ENCODE measurements around the gene ITSN2. TPM values are rescaled to one million over a fixed set of nuclear protein-coding genes. Genes with fewer than 3 reads are reported as not detected.
A peak's percentile ranks its signal among the peaks of the same experiment; 100 is the strongest.

ITSN2 gene
- total and polyA plus RNA-seq, 4 donors = 10.1 to 32.4 (median 21.6) TPM

DNA sequence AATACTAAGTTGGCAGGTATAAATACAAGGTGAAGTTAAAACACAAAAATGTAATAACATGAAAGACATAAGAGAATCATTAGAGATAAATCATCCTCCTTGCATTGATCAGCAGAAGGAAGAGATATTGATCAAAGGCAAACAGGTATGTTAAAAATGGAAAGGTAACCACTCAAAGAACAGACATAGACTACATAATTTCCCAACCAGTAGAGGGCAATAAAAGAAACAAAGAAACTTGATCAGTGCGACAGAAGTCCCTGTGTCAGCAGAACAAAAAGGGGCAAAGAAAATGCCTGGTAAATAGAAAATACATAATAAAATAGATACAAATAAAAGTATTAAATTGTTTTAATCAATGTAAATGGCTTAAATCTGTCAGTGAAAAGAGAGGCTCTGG, 131.9 kb downstream of the ITSN2 start:
- Histone ChIP-seq H3K27ac (ENCODE audit: low read depth in 1 of 2, low read length in 2 of 2) (no peak overlapping the region), H3K4me1 (ENCODE audit: control insufficient read depth in 4 of 4, insufficient read depth in 4 of 4, low read length in 3 of 4) (no peaks in the 10 kb centered on the region), H3K4me3 (ENCODE audit: low read depth in 1 of 3, low read length in 3 of 3) (no peak overlapping the region), H3K36me3 (ENCODE audit: control insufficient read depth in 4 of 4, insufficient read depth in 3 of 4, low read depth in 1 of 4, low read length in 3 of 4) (peaks cover 0 to 7% (median 2%) of the 10 kb centered on the region in 4 donors), H3K9ac (ENCODE audit: low read depth in 1 of 2, low read length in 2 of 2) (no peak overlapping the region), H3K9me3 (ENCODE audit: control insufficient read depth in 4 of 4, low read length in 3 of 4) (no peaks in the 10 kb centered on the region), H3K27me3 (ENCODE audit: control insufficient read depth in 4 of 4, insufficient read depth in 4 of 4, low read length in 3 of 4) (no peaks in the 10 kb centered on the region)
- no peak for DNase-seq (ENCODE audit: low spot score)
- 37% methylated on average over 1 of the region's 1 CpG for whole genome bisulfite sequencing
- TF ChIP-seq TAF1 (conservative IDR thresholded peaks at IDR 0.05) = no peak
- no peak for TF ChIP-seq YY1 (IDR thresholded peaks at IDR 0.05)
- TF ChIP-seq, protein P1, sequence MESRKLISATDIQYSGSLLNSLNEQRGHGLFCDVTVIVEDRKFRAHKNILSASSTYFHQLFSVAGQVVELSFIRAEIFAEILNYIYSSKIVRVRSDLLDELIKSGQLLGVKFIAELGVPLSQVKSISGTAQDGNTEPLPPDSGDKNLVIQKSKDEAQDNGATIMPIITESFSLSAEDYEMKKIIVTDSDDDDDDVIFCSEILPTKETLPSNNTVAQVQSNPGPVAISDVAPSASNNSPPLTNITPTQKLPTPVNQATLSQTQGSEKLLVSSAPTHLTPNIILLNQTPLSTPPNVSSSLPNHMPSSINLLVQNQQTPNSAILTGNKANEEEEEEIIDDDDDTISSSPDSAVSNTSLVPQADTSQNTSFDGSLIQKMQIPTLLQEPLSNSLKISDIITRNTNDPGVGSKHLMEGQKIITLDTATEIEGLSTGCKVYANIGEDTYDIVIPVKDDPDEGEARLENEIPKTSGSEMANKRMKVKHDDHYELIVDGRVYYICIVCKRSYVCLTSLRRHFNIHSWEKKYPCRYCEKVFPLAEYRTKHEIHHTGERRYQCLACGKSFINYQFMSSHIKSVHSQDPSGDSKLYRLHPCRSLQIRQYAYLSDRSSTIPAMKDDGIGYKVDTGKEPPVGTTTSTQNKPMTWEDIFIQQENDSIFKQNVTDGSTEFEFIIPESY (IDR thresholded peaks at IDR 0.05) = no peak
- no peak for TF ChIP-seq HNF4A (conservative IDR thresholded peaks at IDR 0.05)
- TF ChIP-seq NR2F2 (IDR thresholded peaks at IDR 0.05) = no peak
- peak; percentile 70 to 79 for TF ChIP-seq RAD21 (IDR thresholded peaks at IDR 0.05)
- TF ChIP-seq JUND (IDR thresholded peaks at IDR 0.05) = no peak
- no peak for TF ChIP-seq EGR1 (IDR thresholded peaks at IDR 0.05; ENCODE audit: low read depth in 2 of 2)
- TF ChIP-seq, protein P2, sequence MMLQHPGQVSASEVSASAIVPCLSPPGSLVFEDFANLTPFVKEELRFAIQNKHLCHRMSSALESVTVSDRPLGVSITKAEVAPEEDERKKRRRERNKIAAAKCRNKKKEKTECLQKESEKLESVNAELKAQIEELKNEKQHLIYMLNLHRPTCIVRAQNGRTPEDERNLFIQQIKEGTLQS (IDR thresholded peaks at IDR 0.05) = no peak
- TF ChIP-seq SP1 (IDR thresholded peaks at IDR 0.05) = no peak
- no peak for TF ChIP-seq HNF4G (IDR thresholded peaks at IDR 0.05)
- TF ChIP-seq, protein P3, sequence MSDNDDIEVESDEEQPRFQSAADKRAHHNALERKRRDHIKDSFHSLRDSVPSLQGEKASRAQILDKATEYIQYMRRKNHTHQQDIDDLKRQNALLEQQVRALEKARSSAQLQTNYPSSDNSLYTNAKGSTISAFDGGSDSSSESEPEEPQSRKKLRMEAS (IDR thresholded peaks at IDR 0.05) = no peak
- TF ChIP-seq, protein P4, sequence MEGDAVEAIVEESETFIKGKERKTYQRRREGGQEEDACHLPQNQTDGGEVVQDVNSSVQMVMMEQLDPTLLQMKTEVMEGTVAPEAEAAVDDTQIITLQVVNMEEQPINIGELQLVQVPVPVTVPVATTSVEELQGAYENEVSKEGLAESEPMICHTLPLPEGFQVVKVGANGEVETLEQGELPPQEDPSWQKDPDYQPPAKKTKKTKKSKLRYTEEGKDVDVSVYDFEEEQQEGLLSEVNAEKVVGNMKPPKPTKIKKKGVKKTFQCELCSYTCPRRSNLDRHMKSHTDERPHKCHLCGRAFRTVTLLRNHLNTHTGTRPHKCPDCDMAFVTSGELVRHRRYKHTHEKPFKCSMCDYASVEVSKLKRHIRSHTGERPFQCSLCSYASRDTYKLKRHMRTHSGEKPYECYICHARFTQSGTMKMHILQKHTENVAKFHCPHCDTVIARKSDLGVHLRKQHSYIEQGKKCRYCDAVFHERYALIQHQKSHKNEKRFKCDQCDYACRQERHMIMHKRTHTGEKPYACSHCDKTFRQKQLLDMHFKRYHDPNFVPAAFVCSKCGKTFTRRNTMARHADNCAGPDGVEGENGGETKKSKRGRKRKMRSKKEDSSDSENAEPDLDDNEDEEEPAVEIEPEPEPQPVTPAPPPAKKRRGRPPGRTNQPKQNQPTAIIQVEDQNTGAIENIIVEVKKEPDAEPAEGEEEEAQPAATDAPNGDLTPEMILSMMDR (IDR thresholded peaks at IDR 0.05; ENCODE audit: low read depth, low read length, missing input control) = peak; percentile 32

DNA sequence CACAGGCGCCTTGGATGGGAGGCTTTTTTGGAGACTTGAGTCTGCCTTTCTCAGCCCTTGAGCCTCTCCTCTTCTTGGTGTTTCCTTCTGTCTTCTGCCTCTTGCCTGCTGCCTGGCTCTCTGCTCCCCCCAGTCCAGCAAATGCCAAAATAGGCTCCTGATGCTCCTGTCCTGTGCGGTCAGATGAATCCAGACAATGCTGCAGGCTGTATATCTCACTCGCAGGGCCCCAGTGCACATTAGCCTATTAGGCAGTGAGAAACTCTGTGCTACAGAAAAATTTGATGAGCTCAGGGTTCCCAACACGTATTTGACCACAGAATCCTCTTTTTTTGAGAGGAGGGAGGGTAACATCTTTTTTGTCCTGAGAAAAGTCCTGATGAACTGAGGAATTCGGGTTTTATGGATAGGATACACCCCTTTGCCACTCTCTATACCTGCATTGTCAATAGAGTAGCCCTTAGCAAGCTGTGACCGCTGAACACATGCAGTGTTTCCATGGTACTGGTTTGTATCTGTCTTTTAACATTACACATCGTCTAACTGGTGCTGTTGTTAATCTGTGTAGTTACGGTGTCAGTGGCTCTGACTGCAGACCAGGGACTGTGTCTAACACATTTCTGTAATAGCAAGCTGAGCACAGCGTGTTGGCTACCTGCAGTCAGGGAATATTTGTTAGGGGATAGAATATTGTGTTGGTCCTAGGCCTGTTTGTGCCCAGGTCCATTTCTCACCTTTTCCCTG, 134.7 kb downstream of the ITSN2 start:
- TF ChIP-seq SP1 (IDR thresholded peaks at IDR 0.05) = no peak
- no peak for TF ChIP-seq RAD21 (IDR thresholded peaks at IDR 0.05)
- Histone ChIP-seq H3K27me3 (ENCODE audit: control insufficient read depth in 4 of 4, insufficient read depth in 4 of 4, low read length in 3 of 4) (no peaks in the 10 kb centered on the region), H3K4me3 (ENCODE audit: low read depth in 1 of 3, low read length in 3 of 3) (no peak overlapping the region), H3K27ac (ENCODE audit: low read depth in 1 of 2, low read length in 2 of 2) (no peak overlapping the region), H3K4me1 (ENCODE audit: control insufficient read depth in 4 of 4, insufficient read depth in 4 of 4, low read length in 3 of 4) (no peaks in the 10 kb centered on the region), H3K36me3 (ENCODE audit: control insufficient read depth in 4 of 4, insufficient read depth in 3 of 4, low read depth in 1 of 4, low read length in 3 of 4) (peaks cover 0 to 8% (median 3%) of the 10 kb centered on the region in 4 donors), H3K9me3 (ENCODE audit: control insufficient read depth in 4 of 4, low read length in 3 of 4) (no peaks in the 10 kb centered on the region), H3K9ac (ENCODE audit: low read depth in 1 of 2, low read length in 2 of 2) (no peak overlapping the region)
- no peak for DNase-seq (ENCODE audit: low spot score)
- 96% methylated on average over 9 of the region's 9 CpGs for WGBS

DNA sequence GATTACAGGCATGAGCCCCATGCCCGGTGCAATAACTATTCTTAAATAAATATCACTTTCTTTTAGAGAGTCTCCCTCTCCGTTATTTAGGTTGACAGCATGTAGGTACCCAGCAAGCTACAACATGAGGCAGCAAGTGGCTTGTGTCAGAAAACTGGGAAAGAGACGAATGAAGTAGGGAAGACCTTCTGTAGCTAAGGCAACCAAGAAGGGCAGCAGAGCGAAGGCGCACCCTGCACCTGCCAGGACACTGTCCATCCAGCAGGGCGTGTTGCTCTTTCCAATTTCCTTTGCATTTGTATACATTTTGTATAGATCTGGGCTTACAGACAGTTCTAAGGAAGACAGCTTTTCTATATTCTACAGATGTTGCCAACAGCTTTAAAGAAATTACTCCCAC, 137.4 kb downstream of the ITSN2 start:
- Histone ChIP-seq H3K9me3 (ENCODE audit: control insufficient read depth in 4 of 4, low read length in 3 of 4) (no peaks in the 10 kb centered on the region), H3K36me3 (ENCODE audit: control insufficient read depth in 4 of 4, insufficient read depth in 3 of 4, low read depth in 1 of 4, low read length in 3 of 4) (peaks cover 0 to 28% (median 13%) of the 10 kb centered on the region in 4 donors), H3K27me3 (ENCODE audit: control insufficient read depth in 4 of 4, insufficient read depth in 4 of 4, low read length in 3 of 4) (no peaks in the 10 kb centered on the region), H3K4me1 (ENCODE audit: control insufficient read depth in 4 of 4, insufficient read depth in 4 of 4, low read length in 3 of 4) (no peaks in the 10 kb centered on the region), H3K9ac (ENCODE audit: low read depth in 1 of 2, low read length in 2 of 2) (no peak overlapping the region), H3K27ac (ENCODE audit: low read depth in 1 of 2, low read length in 2 of 2) (no peak overlapping the region), H3K4me3 (ENCODE audit: low read depth in 1 of 3, low read length in 3 of 3) (no peak overlapping the region)
- 80% methylated on average over 6 of the region's 6 CpGs for WGBS
- DNase-seq (ENCODE audit: low spot score) = no peak
- TF ChIP-seq, protein P3 (IDR thresholded peaks at IDR 0.05) = no peak
- TF ChIP-seq FOXA2 (IDR thresholded peaks at IDR 0.05) = no peak
- TF ChIP-seq EGR1 (IDR thresholded peaks at IDR 0.05; ENCODE audit: low read depth in 2 of 2) = no peak
